ENCODE results near the gene CCNG1. TPM values are rescaled to one million over a fixed set of nuclear protein-coding genes. Genes with fewer than 3 reads are reported as not detected.
"Not testable (repeated sequence)": the region's sequence is repeated elsewhere in the genome, so short reads cannot be mapped to it uniquely, and the experiment has no call there.

The CCNG1 gene
- 93.4 and 100 TPM in 2 replicates for total RNA-seq (2014; rRNA removed; shearing (Covaris generic))
- 140 and 169 TPM in 2 replicates for polyA plus RNA-seq (2015; cell fraction: cytosol; rRNA removed)
- polyA plus RNA-seq (2015; cell fraction: nucleus; rRNA removed): 104 and 113 TPM in 2 replicates

- peak; percentile 98 for DNase-seq (ENCODE audit: low read depth)
Measured at GRCh38 chr5:163437309-163438182, at the start of gene CCNG1. Gene CCNG1, plus strand, starts transcription at chr5:163437595. Its CDS starts 1,662 bp downstream, at chr5:163439257.

GRCh38 chr5:163395792-163396191 is 41.6 kb upstream of the CCNG1 start:
- DNase-seq (ENCODE audit: low read depth): no peak

- not testable (repeated sequence) for DNase-seq (ENCODE audit: low read depth)
Measured at GRCh38 chr5:163396818-163397340, 40.5 kb upstream of the CCNG1 start.

- DNase-seq (ENCODE audit: low read depth): no peak
Measured at GRCh38 chr5:163397354-163397753, 40.0 kb upstream of the CCNG1 start.

- no peak for DNase-seq (ENCODE audit: low read depth)
Measured at GRCh38 chr5:163399923-163400322, 37.5 kb upstream of the CCNG1 start.

DNA sequence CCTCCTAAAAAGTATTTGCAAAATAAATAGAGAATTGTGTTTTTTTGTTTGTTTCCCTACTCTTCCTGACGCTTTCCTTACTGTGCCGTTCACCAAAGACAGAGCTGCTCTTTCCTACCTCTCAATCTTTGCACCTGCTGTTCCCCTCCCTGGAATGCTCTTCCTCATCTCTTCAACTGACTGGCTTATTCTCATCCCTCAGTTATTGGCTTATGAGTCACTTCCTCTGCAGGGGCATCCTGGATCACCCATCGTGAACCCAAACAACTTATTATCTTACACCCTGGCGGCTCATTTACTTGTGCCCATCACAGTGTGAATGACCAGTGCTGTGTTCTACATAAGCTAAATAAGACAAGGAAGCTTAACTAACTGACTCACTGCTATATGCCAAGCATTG is 36.1 kb upstream of the CCNG1 start:
- DNase-seq (ENCODE audit: low read depth): peak; percentile 44

DNA sequence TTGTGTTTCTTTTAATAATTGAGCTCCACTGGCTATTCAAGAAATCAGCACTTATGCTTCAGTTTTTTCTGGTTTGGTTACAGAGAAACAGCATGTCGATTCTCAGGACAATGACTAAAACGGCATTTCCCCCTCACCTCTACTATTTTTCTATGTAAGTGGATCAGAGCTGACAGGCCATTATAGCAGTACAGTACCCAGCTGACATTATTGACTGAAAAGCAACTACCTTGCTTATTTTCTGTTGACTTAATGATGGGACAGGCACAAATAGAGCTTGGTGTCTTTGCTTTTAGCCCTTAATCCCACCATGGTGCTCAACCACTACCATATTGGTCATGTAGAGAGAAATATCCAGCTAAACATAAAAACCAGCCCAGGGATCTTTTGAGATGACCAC is 35.4 kb upstream of the CCNG1 start:
- DNase-seq (ENCODE audit: low read depth): no peak

GRCh38 chr5:163404364-163405173 is 32.8 kb upstream of the CCNG1 start:
- no peak for DNase-seq (ENCODE audit: low read depth)

GRCh38 chr5:163407034-163407655 is 30.2 kb upstream of the CCNG1 start:
- peak; percentile 18 for DNase-seq (ENCODE audit: low read depth)

- peak; percentile 51 for DNase-seq (ENCODE audit: low read depth)
Measured at GRCh38 chr5:163408311-163408923, 29.0 kb upstream of the CCNG1 start.

DNA sequence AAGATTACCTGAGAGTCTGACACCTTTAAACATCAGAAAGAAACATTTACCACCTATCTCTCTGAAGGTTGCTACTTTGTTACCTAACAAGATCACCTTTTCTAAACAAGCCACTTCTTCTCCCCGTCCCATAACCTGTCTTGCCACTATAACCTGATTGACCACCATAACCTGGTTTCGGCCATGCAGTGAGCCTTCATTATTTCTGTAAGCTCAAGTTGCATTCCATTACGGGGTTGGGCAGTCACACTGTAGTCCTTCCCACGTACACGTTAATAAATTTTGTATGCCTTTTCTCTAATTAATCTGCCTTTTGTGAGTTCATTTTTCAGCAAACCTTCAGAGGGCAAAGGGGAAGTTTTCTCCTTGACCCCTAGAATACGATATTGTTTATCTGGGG is 28.0 kb upstream of the CCNG1 start:
- no peak for DNase-seq (ENCODE audit: low read depth)

- no peak for DNase-seq (ENCODE audit: low read depth)
Measured at GRCh38 chr5:163410505-163410904, 26.9 kb upstream of the CCNG1 start.

- not testable (repeated sequence) for DNase-seq (ENCODE audit: low read depth)
Measured at GRCh38 chr5:163415673-163416072, 21.7 kb upstream of the CCNG1 start.

GRCh38 chr5:163424836-163425235 is 12.6 kb upstream of the CCNG1 start:
- no peak for DNase-seq (ENCODE audit: low read depth)

GRCh38 chr5:163426128-163426527 is 11.3 kb upstream of the CCNG1 start:
- not testable (repeated sequence) for DNase-seq (ENCODE audit: low read depth)

GRCh38 chr5:163432544-163432943 is 4.9 kb upstream of the CCNG1 start:
- DNase-seq (ENCODE audit: low read depth): no peak

DNA sequence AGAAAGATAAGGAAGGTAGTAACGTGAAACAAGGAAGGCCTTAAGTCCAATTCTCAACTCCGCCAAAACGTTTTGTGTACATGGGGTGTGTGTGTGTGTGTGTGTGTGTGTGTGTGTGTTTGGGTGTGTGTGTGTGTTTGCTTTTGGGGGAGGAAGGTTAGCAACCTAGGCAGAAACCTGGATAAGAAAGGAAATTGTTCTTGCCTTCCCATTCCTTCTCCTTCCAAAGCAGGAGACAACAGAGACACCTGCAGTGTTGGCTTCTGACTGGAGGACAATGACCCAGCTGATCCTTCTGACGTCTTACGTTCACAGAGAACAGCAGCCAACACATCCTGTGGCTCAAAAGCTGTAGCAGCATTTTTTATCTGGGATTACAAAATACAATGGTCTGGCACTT is 4.1 kb upstream of the CCNG1 start:
- no peak for DNase-seq (ENCODE audit: low read depth)

- peak; percentile 36 for DNase-seq (ENCODE audit: low read depth)
Measured at GRCh38 chr5:163434401-163434866, 3.0 kb upstream of the CCNG1 start.

DNA sequence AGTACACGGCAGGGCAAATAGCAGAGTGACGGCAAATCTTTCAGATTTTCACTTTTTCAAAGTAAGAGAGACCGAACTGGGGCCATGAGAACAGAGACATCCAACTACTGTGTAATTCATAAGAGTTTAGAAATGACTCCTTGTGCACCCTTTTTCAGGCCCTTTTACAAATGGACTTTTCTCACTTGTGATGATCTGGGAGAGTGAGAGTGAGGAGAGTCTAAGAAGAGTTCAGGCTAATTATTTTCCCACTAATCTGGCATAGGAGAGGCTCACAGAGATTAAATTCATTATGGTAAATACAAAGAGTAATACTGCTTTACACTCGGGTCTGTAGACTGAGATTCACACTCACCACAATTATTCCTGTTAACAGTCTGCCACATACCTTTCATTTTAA is 880 bp upstream of the CCNG1 start:
- DNase-seq (ENCODE audit: low read depth): no peak

- DNase-seq (ENCODE audit: low read depth): no peak
Measured at GRCh38 chr5:163437011-163437308, 435 bp upstream of the CCNG1 start.

DNA sequence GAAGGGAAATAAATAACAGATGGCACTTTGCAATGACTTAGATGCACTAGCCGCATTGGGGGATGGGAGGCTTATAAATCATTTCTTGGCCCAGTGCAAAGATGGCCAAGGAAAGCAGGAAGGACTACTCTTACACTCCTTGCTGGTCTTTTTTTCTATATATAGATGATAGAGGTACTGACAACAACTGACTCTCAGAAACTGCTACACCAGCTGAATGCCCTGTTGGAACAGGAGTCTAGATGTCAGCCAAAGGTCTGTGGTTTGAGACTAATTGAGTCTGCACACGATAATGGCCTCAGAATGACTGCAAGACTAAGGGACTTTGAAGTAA is 1.7 kb downstream of the CCNG1 start:
- no peak for DNase-seq (ENCODE audit: low read depth)

Data from HT1080 (cell line).